Mesenteric fat pad (tissue), 1 donor: ENCODE data around the gene PBX3. TPM values are rescaled to one million over a fixed set of nuclear protein-coding genes. Genes with fewer than 3 reads are reported as not detected.

Experiments
- DNase-seq: peaks from one replicate; pipeline ENCODE4 v3.0.0-alpha.2; 2020; ENCODE audit warnings: low spot score
- total RNA-seq: library from RNA; stranded (reverse); fragmentation: NEBNext Ultra II Directional; extraction: Animal tissue kit (Norgen Biotek cat#: 25700); gene quantifications from one replicate; pipeline ENCODE4 v1.2.1, GENCODE V29; 2021
- donor health status: DM: yes; HTN: yes; CAD: no.

PBX3 gene
- total RNA-seq, 1 donor from 2014 or later = 28.8 TPM

DNA sequence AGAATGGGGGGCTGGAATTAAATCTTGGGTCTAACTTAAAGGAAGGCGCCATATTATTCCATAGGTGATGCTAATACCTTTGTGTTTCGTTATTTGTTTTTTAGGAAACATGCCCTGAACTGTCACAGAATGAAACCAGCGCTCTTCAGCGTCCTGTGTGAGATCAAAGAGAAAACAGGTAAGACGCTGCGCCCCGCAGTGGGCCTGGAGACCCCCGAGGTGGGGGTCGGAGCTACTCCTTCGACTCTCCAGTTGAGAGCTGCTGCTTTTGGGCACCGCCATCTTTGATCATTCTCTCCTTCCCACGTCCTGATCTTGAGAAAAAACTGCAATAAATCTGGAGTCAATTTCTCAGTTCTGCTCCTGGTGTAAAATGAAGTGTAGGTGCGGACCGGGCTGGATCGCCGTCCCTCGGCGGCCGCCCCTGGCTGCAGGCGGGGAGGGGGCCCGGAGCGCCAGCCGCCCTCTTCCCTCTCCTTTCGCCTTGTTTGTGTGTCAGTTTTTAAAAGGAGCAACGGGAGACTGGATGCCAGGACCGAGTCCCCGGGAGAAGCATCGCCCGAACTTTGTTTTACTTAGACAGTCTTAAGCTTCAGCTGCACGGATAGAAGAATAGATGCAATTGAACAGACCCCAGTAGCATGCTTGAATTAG lies 1.4 kb downstream of the PBX3 start:
- no peak for DNase-seq

DNA sequence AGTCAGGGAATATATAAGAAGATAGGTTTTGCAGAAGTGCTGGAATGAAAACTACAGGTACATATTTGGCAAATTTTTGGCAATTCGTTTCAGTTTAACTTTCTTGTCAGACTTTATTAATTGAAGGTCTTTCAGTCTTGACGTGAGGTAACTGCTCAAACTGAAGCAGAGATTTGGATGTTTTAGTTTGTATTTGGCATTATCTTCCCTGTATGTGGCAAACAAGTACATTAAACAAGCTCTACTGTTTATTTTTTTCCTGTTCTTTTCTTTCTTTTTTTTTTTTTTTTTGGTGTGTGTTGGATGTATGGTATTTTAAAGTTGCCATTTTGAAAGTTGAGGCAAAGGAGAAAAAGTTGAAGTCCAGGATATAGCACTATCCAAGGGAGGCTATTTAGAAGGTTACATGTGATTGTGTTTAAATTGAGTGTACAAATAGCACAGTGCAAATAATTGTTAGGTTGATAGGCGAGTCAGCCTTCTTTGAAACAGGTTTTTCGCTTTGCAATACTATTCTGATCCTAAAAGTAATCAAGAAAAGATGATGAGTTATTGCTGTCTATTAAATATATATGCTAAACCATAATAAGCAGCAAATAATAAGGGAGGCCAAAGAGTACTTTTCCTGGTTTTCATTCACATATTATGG lies 2.2 kb downstream of the PBX3 start:
- DNase-seq = no peak

- no peak for DNase-seq
Observed at GRCh38 chr9:125749951-125750626, 2.9 kb downstream of the PBX3 start.

DNA sequence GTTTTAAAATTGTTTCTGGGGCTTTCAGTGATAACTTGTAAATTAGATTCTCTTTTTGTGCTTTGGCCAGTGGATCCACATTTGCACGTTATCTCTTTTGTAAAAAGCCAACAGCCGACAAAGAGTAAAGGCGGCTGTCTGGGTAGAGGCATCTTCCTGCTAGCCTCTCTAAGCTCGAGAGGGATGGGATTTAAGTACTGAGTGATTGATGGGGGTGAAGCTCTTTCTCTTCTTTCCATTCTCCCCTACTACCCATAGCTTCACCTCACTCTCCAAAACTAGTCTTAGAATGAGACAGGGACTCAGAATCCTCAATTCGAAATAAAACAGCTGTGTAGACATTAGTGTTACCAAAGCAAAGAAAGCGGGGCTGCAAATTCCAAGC lies 3.4 kb downstream of the PBX3 start:
- no peak for DNase-seq

GRCh38 chr9:125752070-125752628 lies 5.0 kb downstream of the PBX3 start:
- DNase-seq = no peak

DNA sequence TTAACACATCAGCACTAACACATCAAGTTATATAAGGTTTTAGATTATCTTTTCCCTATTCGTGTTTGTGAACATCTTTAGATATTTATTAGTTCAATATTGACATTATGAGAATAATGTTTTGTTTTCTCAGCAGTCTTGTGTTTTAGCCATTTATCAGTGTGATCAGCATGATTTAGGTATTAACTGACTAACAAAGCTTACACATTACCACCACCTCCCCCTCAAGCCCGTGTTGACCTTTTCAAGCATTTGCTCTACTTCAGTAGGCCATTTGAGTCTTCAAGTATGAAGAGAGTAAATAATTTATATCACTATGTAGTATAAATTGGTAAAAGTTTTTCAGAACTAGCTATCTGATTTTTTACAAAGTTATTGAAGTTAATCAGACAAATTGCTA lies 6.9 kb downstream of the PBX3 start:
- no peak for DNase-seq

- DNase-seq = no peak
Observed at GRCh38 chr9:125755340-125755739, 8.2 kb downstream of the PBX3 start.

DNA sequence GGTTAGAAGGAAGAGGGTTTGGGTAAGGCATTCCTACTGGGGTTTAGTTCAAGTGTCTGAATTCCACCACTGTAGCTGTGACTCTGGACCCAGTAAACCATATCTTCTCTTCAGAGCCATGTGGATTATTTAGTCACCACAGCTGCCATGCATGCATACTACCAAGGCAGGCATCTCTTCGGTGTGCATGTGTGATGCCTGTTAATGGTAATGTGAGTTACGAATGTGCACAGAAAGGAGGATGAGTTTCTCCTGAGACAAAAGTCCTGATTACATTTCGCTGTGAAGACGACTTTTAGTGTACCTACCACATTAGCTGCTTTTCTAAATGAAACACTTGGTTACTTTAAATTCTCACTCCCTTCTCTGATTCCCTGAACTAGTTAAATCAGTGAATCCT lies 9.3 kb downstream of the PBX3 start:
- no peak for DNase-seq

DNA sequence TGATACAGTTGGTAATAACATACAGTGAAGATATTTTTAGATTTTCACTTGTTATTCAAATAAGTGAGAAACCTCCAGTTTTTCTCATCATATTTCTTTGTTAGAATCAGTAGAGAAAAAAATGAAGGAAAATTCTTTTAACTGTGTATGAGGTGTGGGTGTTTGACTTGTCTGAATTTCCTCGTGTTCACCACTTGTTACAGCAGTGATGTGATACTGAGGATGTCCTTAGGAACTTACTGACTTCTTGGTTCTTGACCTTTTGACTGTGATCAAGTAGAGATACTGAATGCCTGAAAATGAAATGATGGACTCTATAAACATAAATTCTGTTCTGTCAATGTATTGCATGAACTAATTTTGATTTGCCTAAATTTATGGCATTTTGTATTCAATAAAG lies 10.7 kb downstream of the PBX3 start:
- DNase-seq = no peak

- no peak for DNase-seq
Observed at GRCh38 chr9:125758986-125759763, 12.0 kb downstream of the PBX3 start.

GRCh38 chr9:125759764-125760129 lies 12.6 kb downstream of the PBX3 start:
- no peak for DNase-seq

- DNase-seq = no peak
Observed at GRCh38 chr9:125760537-125760936, 13.4 kb downstream of the PBX3 start.

DNA sequence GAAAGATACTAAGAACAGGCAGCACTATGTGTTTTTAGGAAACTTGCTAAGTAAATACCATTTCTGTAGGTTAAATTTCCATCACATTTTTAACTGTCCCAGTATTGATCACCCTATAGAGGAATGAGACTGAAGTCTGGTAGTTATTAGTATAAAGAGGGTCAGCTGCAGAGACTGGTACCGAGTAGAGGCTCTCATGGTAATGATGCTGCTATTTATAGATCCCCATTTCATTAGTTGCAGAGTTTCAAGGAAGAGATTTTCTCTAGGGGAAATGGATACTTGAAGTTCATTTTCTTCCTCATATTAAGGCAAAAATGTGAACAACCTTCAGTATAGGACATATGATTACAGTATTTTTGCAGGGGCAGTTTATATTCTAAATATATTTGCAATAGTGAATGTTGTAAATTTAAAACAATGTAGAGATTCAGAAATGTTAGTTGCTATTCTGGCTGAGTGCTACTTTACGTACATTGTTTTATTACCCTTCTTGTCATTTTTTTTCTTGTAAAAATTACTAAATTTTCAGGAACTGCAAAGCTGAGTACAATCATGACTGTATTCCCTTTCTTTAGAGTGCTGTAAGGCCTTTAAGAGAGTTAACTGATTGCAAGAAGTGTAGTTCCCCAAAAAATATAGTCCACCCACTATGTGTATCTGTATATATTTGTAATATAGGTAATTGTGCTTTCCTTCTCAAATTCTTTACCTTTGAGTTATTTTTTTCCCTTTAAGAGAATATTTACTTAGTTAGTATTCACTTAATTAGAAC lies 14.7 kb downstream of the PBX3 start:
- no peak for DNase-seq

- no peak for DNase-seq
Observed at GRCh38 chr9:125763394-125763801, 16.2 kb downstream of the PBX3 start.

DNA sequence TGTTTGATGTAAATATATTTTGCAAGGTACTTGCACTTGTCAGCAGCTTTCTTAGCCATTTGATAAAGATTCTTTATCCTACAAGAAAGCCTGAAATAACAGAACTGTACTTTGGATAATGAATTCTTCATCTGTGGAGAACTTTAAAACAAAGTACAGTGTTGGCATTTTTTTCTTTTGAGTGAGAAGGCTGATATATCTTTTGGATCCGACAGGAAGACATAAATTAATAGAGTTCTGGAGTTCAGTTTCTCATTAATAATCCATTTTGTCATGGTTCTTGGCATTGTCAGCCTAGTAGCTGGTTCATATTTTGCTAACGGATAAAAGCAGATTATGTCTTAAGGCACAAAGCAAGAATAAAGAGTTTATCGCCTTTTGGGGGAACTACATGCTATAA lies 17.0 kb downstream of the PBX3 start:
- no peak for DNase-seq

- DNase-seq = no peak
Observed at GRCh38 chr9:125766468-125767221, 19.5 kb downstream of the PBX3 start.

- no peak for DNase-seq
Observed at GRCh38 chr9:125767349-125767748, 20.2 kb downstream of the PBX3 start.

GRCh38 chr9:125768803-125769202 lies 21.6 kb downstream of the PBX3 start:
- DNase-seq = no peak

DNA sequence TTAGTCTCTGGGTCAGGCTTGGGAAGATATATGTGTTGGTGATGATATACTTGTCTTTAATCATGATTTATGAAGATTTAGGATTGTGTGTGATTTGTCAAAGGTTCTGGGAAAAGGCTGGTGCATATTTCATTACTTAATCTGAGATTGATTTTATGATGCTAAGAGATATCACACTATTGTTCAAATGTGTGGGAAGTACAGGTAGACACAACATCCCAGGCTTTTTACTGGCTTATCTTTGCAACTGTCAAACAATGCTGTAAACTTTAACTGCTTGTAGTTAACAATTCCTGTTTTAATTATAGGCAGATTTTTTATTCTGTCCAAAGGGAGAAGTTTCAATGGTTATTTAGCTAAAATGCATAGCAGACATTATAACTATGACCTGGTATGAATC lies 23.9 kb downstream of the PBX3 start:
- DNase-seq = no peak

GRCh38 chr9:125772740-125773139 lies 25.6 kb downstream of the PBX3 start:
- no peak for DNase-seq
